PC-3 (cell line): Measurements from ENCODE around the gene LRCH4. TPM values are rescaled to one million over a fixed set of nuclear protein-coding genes. Genes with fewer than 3 reads are reported as not detected.
A peak's percentile ranks its signal among the peaks of the same experiment; 100 is the strongest.

Experiments used
- ATAC-seq: fragments of 200-7000 bp; cut with Tn5 transposase; 2 replicates; pipeline ENCODE4 v1.9.1; 2020; ENCODE audit warnings: mild to moderate bottlenecking, moderate library complexity
- BruUV-seq: library from RNA; stranded (reverse); fragments of 400-500 nt; replicated peaks from 2 replicates; lab custom pipeline; 2021; lab: Mats Ljungman, UMichigan
- CTCF ChIA-PET: fragments of 300-600 bp; sonication (Branson Sonifier 250); formaldehyde crosslinking; loops from one replicate; lab custom pipeline; 2022; ENCODE audit warnings: antibody characterized with exemption; lab: Charles Lee
- POLR2A ChIA-PET: fragments of 300-600 bp; sonication (Branson Sonifier 250); formaldehyde crosslinking; loops from one replicate; lab custom pipeline; 2022; ENCODE audit warnings: antibody characterized with exemption; ENCODE audit not compliant: unreplicated experiment; lab: Charles Lee
- DNase-seq: peaks from one replicate; pipeline ENCODE4 v3.0.0-alpha.2; 2015
- H2AFZ ChIP-seq: fragments of 300-600 bp; sonication (generic); 2 replicates; pipeline ENCODE4 v1.6.0; 2016; ENCODE audit warnings: antibody characterized with exemption, low read length
- H3F3A ChIP-seq: fragments of 300-600 bp; sonication (generic); one replicate; pipeline ENCODE4 v1.6.0; 2017; ENCODE audit warnings: antibody characterized with exemption, low read length, control low read depth, mild to moderate bottlenecking; ENCODE audit not compliant: unreplicated experiment
- H3K27ac ChIP-seq: fragments of 300-600 bp; sonication (generic); 2 replicates; pipeline ENCODE4 v1.5.1; 2016; ENCODE audit warnings: mild to moderate bottlenecking, low read length
- H3K27me3 ChIP-seq: fragments of 300-600 bp; sonication (generic); 2 replicates; pipeline ENCODE4 v1.6.1; 2016; ENCODE audit warnings: low read length, mixed read lengths
- H3K36me3 ChIP-seq: fragments of 300-600 bp; sonication (generic); 2 replicates; pipeline ENCODE4 v1.6.1; 2016; ENCODE audit warnings: low read depth, mixed run types, low read length, mixed read lengths
- H3K4me1 ChIP-seq: fragments of 300-600 bp; sonication (generic); 2 replicates; pipeline ENCODE4 v1.5.1; 2016; ENCODE audit warnings: low read length; ENCODE audit not compliant: insufficient read depth
- H3K4me2 ChIP-seq: fragments of 300-600 bp; sonication (generic); 2 replicates; pipeline ENCODE4 v1.6.0; 2016; ENCODE audit warnings: low read length
- H3K4me3 ChIP-seq: fragments of 300-600 bp; sonication (generic); 2 replicates; pipeline ENCODE4 v1.5.1; 2016; ENCODE audit warnings: mild to moderate bottlenecking, low read length, mixed read lengths
- H3K79me2 ChIP-seq: fragments of 300-600 bp; sonication (generic); 2 replicates; pipeline ENCODE4 v1.6.1; 2017; ENCODE audit warnings: low read length, mixed read lengths
- H3K9ac ChIP-seq: fragments of 300-600 bp; sonication (generic); 2 replicates; pipeline ENCODE4 v1.6.0; 2016; ENCODE audit warnings: mild to moderate bottlenecking, low read length
- H3K9me2 ChIP-seq: fragments of 300-600 bp; sonication (generic); replicated peaks from 2 replicates; pipeline ENCODE4 v1.6.1; 2016; ENCODE audit warnings: mixed run types, low read length, mixed read lengths
- H3K9me3 ChIP-seq: fragments of 300-600 bp; sonication (generic); 2 replicates; pipeline ENCODE4 v1.6.1; 2016; ENCODE audit warnings: low read length, mixed read lengths
- H4K20me1 ChIP-seq: fragments of 300-600 bp; sonication (generic); 2 replicates; pipeline ENCODE4 v1.6.1; 2016; ENCODE audit warnings: low read length, mixed read lengths
- CTCF ChIP-seq: fragments of 300-600 bp; sonication (generic); conservative IDR thresholded peaks from 2 replicates; pipeline ENCODE4 v1.5.1; 2017; ENCODE audit warnings: antibody characterized with exemption, low read depth, mild to moderate bottlenecking, low read length
- EZH2 ChIP-seq: fragments of 300-600 bp; sonication (generic); IDR thresholded peaks from one replicate; pipeline ENCODE4 v1.6.1; 2017; ENCODE audit warnings: antibody characterized with exemption, mild to moderate bottlenecking, low read length; ENCODE audit not compliant: unreplicated experiment
- EZH2phosphoT487 ChIP-seq: fragments of 300-600 bp; sonication (generic); IDR thresholded peaks from 2 replicates; pipeline ENCODE4 v1.6.1; 2018; ENCODE audit warnings: mild to moderate bottlenecking, antibody characterized with exemption, low read length, borderline replicate concordance
- intact Hi-C: fragments of 100-400 bp; cut with micrococcal nuclease; formaldehyde crosslinking; loops from 2 replicates; pipeline ENCODE4 v1.9.0; 2023
- total RNA-seq: library from RNA; depleted of rRNA; stranded (reverse); fragments of >200 nt; gene quantifications from 2 replicates; pipeline ENCODE4 v1.2.3, GENCODE V29; 2014

LRCH4 gene
- total RNA-seq, 1 experiment from 2014 or later = 15.6 TPM

DNA sequence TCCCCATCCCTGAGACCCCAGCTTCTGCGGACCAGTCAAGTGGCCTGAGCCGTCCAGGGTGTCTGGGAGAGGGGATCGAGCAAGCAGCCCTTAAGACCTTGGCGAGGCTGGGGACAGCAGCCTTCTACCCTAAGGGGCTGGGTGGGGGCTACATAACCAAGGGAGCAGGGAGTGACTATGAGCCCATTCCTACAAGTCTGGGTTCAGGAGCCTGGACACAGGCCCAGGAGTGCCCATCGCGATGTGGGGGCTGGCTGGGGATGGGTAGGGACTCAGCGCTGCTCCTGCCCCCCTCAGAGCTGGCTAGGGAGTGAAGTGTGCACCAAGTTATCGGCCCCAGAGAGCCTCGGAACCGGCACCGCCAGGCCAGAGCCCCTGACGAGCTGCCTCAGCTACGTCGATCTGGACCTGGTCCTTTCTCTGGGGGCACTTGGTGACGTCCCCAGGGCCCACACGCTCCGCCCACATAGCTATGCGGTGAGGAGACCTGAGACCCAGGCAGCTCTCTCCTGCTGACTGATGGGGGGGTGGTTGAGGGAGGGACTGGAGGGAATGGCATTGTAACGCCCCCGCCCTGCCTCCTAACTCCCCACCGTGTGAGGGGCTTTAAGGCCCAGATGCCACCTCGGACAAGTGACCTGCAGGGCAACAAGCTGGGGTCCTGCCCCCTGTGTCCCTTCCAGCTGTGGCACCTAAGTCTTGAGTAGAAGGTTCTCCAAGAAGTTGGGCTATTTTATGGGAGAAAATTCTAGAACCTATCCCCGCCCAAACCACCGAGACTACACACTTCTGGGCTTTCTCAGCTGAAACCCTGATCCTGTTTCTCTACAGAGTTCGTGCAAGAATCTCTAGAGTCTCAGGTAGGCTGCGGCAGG lies 14.7 kb downstream of the LRCH4 start:
- Histone ChIP-seq H2AFZ (no peak overlapping the region), H3K27me3 (no peaks in the 10 kb centered on the region), H3F3A (no peaks in the 10 kb centered on the region), H3K4me3 (no peak overlapping the region), H4K20me1 (no peaks in the 10 kb centered on the region), H3K4me1 (no peaks in the 10 kb centered on the region; the same call in 1 of the 2 replicates), H3K9me3 (no peaks in the 10 kb centered on the region), H3K79me2 (no peaks in the 10 kb centered on the region), H3K36me3 (no peaks in the 10 kb centered on the region), H3K4me2 (no peak overlapping the region), H3K9me2 (no peaks in the 10 kb centered on the region), H3K9ac (no peak overlapping the region), H3K27ac (no peak overlapping the region)
- no TSS peak for BruUV-seq
- intact Hi-C loops = no loop called here
- CTCF ChIA-PET = interaction anchor here (1.0 kb wide), 1 partner anchor 11 kb away, joined by 4 read pairs; no protein-coding TSS in a partner anchor
- POLR2A ChIA-PET = interaction anchor here (0.9 kb wide), 1 partner anchor 13 kb away, joined by 3 read pairs; no protein-coding TSS in a partner anchor
- no peak for DNase-seq
- no peak for ATAC-seq
- TF ChIP-seq EZH2phosphoT487 (no peak), CTCF (no peak), EZH2 (no peak)

DNA sequence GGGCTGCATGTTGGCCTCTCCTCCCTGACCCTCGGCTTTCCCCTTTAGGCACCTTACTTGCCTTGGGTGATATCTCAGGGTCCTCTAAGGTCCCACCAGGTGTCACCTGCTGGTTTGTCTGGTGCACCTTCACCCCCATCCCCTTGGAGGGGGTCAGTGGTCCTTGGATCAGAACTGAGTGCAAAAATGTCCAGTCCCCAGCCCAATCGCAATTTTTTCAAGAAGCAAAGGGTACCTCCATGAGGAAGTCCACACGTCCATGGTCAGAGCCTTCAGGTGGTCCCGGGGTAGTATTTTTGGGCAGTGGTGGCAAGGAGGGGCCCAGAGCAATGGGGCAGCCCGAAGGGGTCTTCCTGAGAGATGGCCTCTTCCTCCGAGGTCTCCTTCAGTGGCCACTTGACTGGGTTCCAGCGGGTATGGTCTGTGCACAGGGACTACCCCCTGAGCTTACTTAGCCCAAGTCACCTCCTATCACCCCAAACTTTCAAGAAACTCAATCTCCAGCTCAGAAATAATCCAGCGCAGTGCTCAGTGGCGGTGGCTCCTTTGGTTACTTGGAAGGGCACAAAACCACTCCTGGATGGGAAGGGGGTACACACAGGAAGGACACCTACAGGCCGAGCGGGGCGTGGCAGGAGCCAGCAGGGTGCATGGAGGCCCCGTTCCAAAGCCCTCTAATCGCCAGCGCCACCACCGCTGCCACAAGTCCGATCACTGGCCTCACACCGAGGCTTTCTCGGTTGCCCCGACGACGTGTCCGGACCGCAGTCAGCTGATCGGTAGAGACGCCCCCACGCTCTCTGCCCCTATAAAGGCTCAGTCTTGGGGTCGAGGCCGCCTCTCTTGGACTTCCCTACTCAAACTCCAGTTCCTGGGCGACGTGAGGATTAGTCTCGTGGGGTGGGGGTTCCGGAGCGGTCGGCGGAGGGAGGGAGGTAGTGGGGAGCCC lies 16.8 kb downstream of the LRCH4 start:
- DNase-seq = no peak
- H3F3A ChIP-seq = no peaks in the 10 kb centered on the region
- POLR2A ChIA-PET = no interaction called here
- no peaks in the 10 kb centered on the region for H3K9me3 ChIP-seq
- no peaks in the 10 kb centered on the region; the same call in 1 of the 2 replicates for H3K4me1 ChIP-seq
- H3K79me2 ChIP-seq = no peaks in the 10 kb centered on the region
- H3K9me2 ChIP-seq = no peaks in the 10 kb centered on the region
- BruUV-seq = no TSS peak
- CTCF ChIA-PET = no interaction called here
- H3K4me3 ChIP-seq = no peak overlapping the region
- H3K36me3 ChIP-seq = no peaks in the 10 kb centered on the region
- ATAC-seq = peak; percentile 28
- peak overlapping the region; percentile 42; the same call in 1 of the 2 replicates for H2AFZ ChIP-seq
- no peaks in the 10 kb centered on the region for H4K20me1 ChIP-seq
- no peak for TF ChIP-seq EZH2phosphoT487
- TF ChIP-seq CTCF = peak; percentile 35; the same call in 1 of the 2 replicates
- no peak for TF ChIP-seq EZH2
- H3K27ac ChIP-seq = no peak overlapping the region
- H3K4me2 ChIP-seq = peak overlapping the region; percentile 65
- no peaks in the 10 kb centered on the region for H3K27me3 ChIP-seq
- intact Hi-C loops = no loop called here
- H3K9ac ChIP-seq = no peak overlapping the region
